ENCODE data around the gene SNX32.

Gene SNX32

GRCh38 chr11:65854161-65854592, 20.4 kb downstream of the SNX32 start:
- TF ChIP-seq EZH2phosphoT487 (IDR thresholded peaks at IDR 0.05; ENCODE audit: low read depth) (no peak), CTCF (IDR thresholded peaks at IDR 0.05; ENCODE audit: low read depth, low read length) (no peak)
- peaks cover 62% of the 10 kb centered on the region for H3K36me3 ChIP-seq (replicated peaks; ENCODE audit: low read depth, low read length)
- H4K20me1 ChIP-seq (ENCODE audit: insufficient read depth, low read length), result peaks cover 44% of the 10 kb centered on the region
- H3K9ac ChIP-seq (ENCODE audit: low read length), result no peak overlapping the region
- H3K4me3 ChIP-seq (ENCODE audit: low read length), result no peak overlapping the region
- H3K27ac ChIP-seq (ENCODE audit: low read length), result no peak overlapping the region
- peaks cover 11% of the 10 kb centered on the region for H3K4me1 ChIP-seq (ENCODE audit: low read length)
- H3K9me3 ChIP-seq (ENCODE audit: insufficient read depth, low read length), result no peaks in the 10 kb centered on the region
- H3K27me3 ChIP-seq (ENCODE audit: low read depth, low read length), result no peaks in the 10 kb centered on the region
- no peak overlapping the region for H2AFZ ChIP-seq (ENCODE audit: low read depth, low read length)
- H3K4me2 ChIP-seq (ENCODE audit: low read length), result no peak overlapping the region
- H3K79me2 ChIP-seq (ENCODE audit: low read length), result peaks cover 44% of the 10 kb centered on the region

- Histone ChIP-seq H2AFZ (ENCODE audit: low read depth, low read length) (no peak overlapping the region), H3K9me3 (ENCODE audit: insufficient read depth, low read length) (no peaks in the 10 kb centered on the region), H3K4me3 (ENCODE audit: low read length) (no peak overlapping the region), H3K4me1 (ENCODE audit: low read length) (peaks cover 11% of the 10 kb centered on the region), H3K27ac (ENCODE audit: low read length) (no peak overlapping the region), H4K20me1 (ENCODE audit: insufficient read depth, low read length) (peaks cover 44% of the 10 kb centered on the region), H3K79me2 (ENCODE audit: low read length) (peaks cover 44% of the 10 kb centered on the region), H3K36me3 (replicated peaks; ENCODE audit: low read depth, low read length) (peaks cover 62% of the 10 kb centered on the region), H3K4me2 (ENCODE audit: low read length) (no peak overlapping the region), H3K27me3 (ENCODE audit: low read depth, low read length) (no peaks in the 10 kb centered on the region), H3K9ac (ENCODE audit: low read length) (no peak overlapping the region)
- TF ChIP-seq CTCF (IDR thresholded peaks at IDR 0.05; ENCODE audit: low read depth, low read length) (no peak), EZH2phosphoT487 (IDR thresholded peaks at IDR 0.05; ENCODE audit: low read depth) (no peak)
Observed at GRCh38 chr11:65854852-65855837, 21.4 kb downstream of the SNX32 start.

- H3K9me3 ChIP-seq (ENCODE audit: insufficient read depth, low read length), result no peaks in the 10 kb centered on the region
- peaks cover 62% of the 10 kb centered on the region for H3K36me3 ChIP-seq (replicated peaks; ENCODE audit: low read depth, low read length)
- no peak overlapping the region for H3K9ac ChIP-seq (ENCODE audit: low read length)
- H3K79me2 ChIP-seq (ENCODE audit: low read length), result peaks cover 48% of the 10 kb centered on the region
- TF ChIP-seq CTCF (IDR thresholded peaks at IDR 0.05; ENCODE audit: low read depth, low read length) (no peak), EZH2phosphoT487 (IDR thresholded peaks at IDR 0.05; ENCODE audit: low read depth) (no peak)
- no peaks in the 10 kb centered on the region for H3K27me3 ChIP-seq (ENCODE audit: low read depth, low read length)
- H3K4me1 ChIP-seq (ENCODE audit: low read length), result peaks cover 11% of the 10 kb centered on the region
- no peak overlapping the region for H3K27ac ChIP-seq (ENCODE audit: low read length)
- H4K20me1 ChIP-seq (ENCODE audit: insufficient read depth, low read length), result peaks cover 44% of the 10 kb centered on the region
- H3K4me3 ChIP-seq (ENCODE audit: low read length), result peak overlapping the region; percentile 85; the same call in 1 of the 2 replicates
- H3K4me2 ChIP-seq (ENCODE audit: low read length), result peak overlapping the region; percentile 85
- no peak overlapping the region for H2AFZ ChIP-seq (ENCODE audit: low read depth, low read length)
Observed at GRCh38 chr11:65855927-65856363, 22.2 kb downstream of the SNX32 start.

Data from OCI-LY3 (cell line).